Ishikawa (cell line): ENCODE results near the gene KCNJ3.

Source experiments
- CEBPB ChIP-seq: IDR thresholded peaks from 2 replicates; pipeline ENCODE4 v1.6.1; 2012
- CREB1 ChIP-seq: IDR thresholded peaks from 2 replicates; pipeline ENCODE4 v1.6.1; 2012; ENCODE audit warnings: low read depth
- EGR1 ChIP-seq: IDR thresholded peaks from 2 replicates; pipeline ENCODE4 v1.6.1; 2012
- EP300 ChIP-seq: IDR thresholded peaks from 2 replicates; pipeline ENCODE4 v1.6.1; 2012; ENCODE audit warnings: borderline replicate concordance
- FOXM1 ChIP-seq: IDR thresholded peaks from 2 replicates; pipeline ENCODE4 v1.6.1; 2012; ENCODE audit warnings: low read depth, borderline replicate concordance
- MAX ChIP-seq: IDR thresholded peaks from 2 replicates; pipeline ENCODE4 v1.6.1; 2012
- RAD21 ChIP-seq: IDR thresholded peaks from 2 replicates; pipeline ENCODE4 v1.6.1; 2012; ENCODE audit warnings: low read depth
- TAF1 ChIP-seq: IDR thresholded peaks from 2 replicates; pipeline ENCODE4 v1.6.1; 2012; ENCODE audit warnings: low read depth, mild to moderate bottlenecking
- TCF12 ChIP-seq: IDR thresholded peaks from 2 replicates; pipeline ENCODE4 v1.6.1; 2012; ENCODE audit warnings: low read depth
- TEAD4 ChIP-seq: IDR thresholded peaks from 2 replicates; pipeline ENCODE4 v1.6.1; 2012
- YY1 ChIP-seq: IDR thresholded peaks from 2 replicates; pipeline ENCODE4 v1.6.1; 2012; ENCODE audit warnings: low read depth
- ZBTB7A ChIP-seq: IDR thresholded peaks from 2 replicates; pipeline ENCODE4 v1.6.1; 2012; ENCODE audit warnings: low read depth
- TF ChIP-seq, protein P1 (sequence below): IDR thresholded peaks from 2 replicates; pipeline ENCODE4 v1.6.1; 2012; ENCODE audit warnings: low read depth, mild to moderate bottlenecking
- TF ChIP-seq, protein P2 (sequence below): IDR thresholded peaks from 2 replicates; pipeline ENCODE4 v1.6.1; 2012

- TF ChIP-seq MAX: no peak
- TF ChIP-seq, protein P1, sequence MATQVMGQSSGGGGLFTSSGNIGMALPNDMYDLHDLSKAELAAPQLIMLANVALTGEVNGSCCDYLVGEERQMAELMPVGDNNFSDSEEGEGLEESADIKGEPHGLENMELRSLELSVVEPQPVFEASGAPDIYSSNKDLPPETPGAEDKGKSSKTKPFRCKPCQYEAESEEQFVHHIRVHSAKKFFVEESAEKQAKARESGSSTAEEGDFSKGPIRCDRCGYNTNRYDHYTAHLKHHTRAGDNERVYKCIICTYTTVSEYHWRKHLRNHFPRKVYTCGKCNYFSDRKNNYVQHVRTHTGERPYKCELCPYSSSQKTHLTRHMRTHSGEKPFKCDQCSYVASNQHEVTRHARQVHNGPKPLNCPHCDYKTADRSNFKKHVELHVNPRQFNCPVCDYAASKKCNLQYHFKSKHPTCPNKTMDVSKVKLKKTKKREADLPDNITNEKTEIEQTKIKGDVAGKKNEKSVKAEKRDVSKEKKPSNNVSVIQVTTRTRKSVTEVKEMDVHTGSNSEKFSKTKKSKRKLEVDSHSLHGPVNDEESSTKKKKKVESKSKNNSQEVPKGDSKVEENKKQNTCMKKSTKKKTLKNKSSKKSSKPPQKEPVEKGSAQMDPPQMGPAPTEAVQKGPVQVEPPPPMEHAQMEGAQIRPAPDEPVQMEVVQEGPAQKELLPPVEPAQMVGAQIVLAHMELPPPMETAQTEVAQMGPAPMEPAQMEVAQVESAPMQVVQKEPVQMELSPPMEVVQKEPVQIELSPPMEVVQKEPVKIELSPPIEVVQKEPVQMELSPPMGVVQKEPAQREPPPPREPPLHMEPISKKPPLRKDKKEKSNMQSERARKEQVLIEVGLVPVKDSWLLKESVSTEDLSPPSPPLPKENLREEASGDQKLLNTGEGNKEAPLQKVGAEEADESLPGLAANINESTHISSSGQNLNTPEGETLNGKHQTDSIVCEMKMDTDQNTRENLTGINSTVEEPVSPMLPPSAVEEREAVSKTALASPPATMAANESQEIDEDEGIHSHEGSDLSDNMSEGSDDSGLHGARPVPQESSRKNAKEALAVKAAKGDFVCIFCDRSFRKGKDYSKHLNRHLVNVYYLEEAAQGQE: no peak
- TF ChIP-seq EGR1: no peak
- TF ChIP-seq TCF12: no peak
- TF ChIP-seq, protein P2, sequence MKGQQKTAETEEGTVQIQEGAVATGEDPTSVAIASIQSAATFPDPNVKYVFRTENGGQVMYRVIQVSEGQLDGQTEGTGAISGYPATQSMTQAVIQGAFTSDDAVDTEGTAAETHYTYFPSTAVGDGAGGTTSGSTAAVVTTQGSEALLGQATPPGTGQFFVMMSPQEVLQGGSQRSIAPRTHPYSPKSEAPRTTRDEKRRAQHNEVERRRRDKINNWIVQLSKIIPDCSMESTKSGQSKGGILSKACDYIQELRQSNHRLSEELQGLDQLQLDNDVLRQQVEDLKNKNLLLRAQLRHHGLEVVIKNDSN: no peak
- TF ChIP-seq YY1: no peak
- no peak for TF ChIP-seq RAD21
- no peak for TF ChIP-seq ZBTB7A
- no peak for TF ChIP-seq TAF1
- TF ChIP-seq EP300: no peak
- TF ChIP-seq CREB1: no peak
- no peak for TF ChIP-seq CEBPB
- TF ChIP-seq TEAD4: no peak
- TF ChIP-seq FOXM1: no peak
Observed at GRCh38 chr2:154875999-154876398, 177.5 kb downstream of the KCNJ3 start.
